ENCODE results near the gene SZT2.
A peak's percentile ranks its signal among the peaks of the same experiment; 100 is the strongest.
"Not testable (repeated sequence)": the region's sequence is repeated elsewhere in the genome, so short reads cannot be mapped to it uniquely, and the experiment has no call there.

SZT2 gene

GRCh38 chr1:43463479-43463878, 73.8 kb downstream of the SZT2 start:
- DNase-seq, result peak; percentile 73

GRCh38 chr1:43464681-43465504, 75.2 kb downstream of the SZT2 start:
- DNase-seq, result no peak

- no peak for DNase-seq
These were observed 75.9 kb downstream of the SZT2 start for GRCh38 chr1:43465505-43466067.

- DNase-seq, result no peak
These were observed 76.7 kb downstream of the SZT2 start for GRCh38 chr1:43466403-43466802.

- DNase-seq, result no peak
These were observed 78.7 kb downstream of the SZT2 start for GRCh38 chr1:43468414-43468813.

- no peak for DNase-seq
These were observed 80.2 kb downstream of the SZT2 start for GRCh38 chr1:43469932-43470331.

GRCh38 chr1:43472087-43472462, 82.4 kb downstream of the SZT2 start:
- no peak for DNase-seq

GRCh38 chr1:43472463-43473151, 82.9 kb downstream of the SZT2 start:
- DNase-seq, result not testable (repeated sequence)

- no peak for DNase-seq
These were observed 83.8 kb downstream of the SZT2 start for GRCh38 chr1:43473463-43473862.

- not testable (repeated sequence) for DNase-seq
These were observed 86.1 kb downstream of the SZT2 start for GRCh38 chr1:43475611-43476401.

GRCh38 chr1:43477716-43478115, 88.0 kb downstream of the SZT2 start:
- DNase-seq, result no peak

- no peak for DNase-seq
These were observed 89.7 kb downstream of the SZT2 start for GRCh38 chr1:43479414-43479813.

GRCh38 chr1:43481491-43481890, 91.8 kb downstream of the SZT2 start:
- no peak for DNase-seq

GRCh38 chr1:43482215-43482614, 92.5 kb downstream of the SZT2 start:
- DNase-seq, result no peak

GRCh38 chr1:43484367-43484766, 94.7 kb downstream of the SZT2 start:
- no peak for DNase-seq

- DNase-seq, result no peak
These were observed 98.5 kb downstream of the SZT2 start for GRCh38 chr1:43488165-43488564.

GRCh38 chr1:43491061-43491460, 101.4 kb downstream of the SZT2 start:
- DNase-seq, result no peak

- DNase-seq, result no peak
These were observed 103.1 kb downstream of the SZT2 start for GRCh38 chr1:43492826-43493225.

GRCh38 chr1:43493661-43494450, 104.2 kb downstream of the SZT2 start:
- no peak for DNase-seq

- peak; percentile 25 for DNase-seq
These were observed 105.5 kb downstream of the SZT2 start for GRCh38 chr1:43495204-43495603.

- no peak for DNase-seq
These were observed 110.2 kb downstream of the SZT2 start for GRCh38 chr1:43499898-43500297.

- not testable (repeated sequence) for DNase-seq
These were observed 112.1 kb downstream of the SZT2 start for GRCh38 chr1:43501806-43502205.

Measured in hematopoietic multipotent progenitor cell treated with erythropoietin and hydrocortisone succinate and interleukin-3 and kit ligand, for 6 days (in vitro differentiated cells).